Measurements from ENCODE around the gene SYT15.

DNA sequence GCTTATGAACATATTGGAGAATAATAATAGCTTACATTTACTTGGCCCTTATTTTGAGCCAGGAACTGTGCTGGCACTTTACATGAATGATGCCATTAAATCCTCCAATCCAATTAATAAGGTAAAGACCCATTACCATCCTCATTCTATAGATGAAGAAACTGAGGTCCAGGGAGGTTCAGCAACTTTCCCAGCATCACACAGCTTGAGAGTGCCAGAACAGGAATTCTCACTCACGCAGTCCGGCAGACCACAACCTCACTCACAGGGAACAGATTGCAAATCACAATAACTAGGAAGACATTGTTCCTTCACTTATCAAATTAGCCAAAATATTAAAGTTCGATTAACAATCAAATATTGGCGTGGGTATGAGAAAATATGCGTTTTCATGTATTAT, 40.8 kb upstream of the SYT15 start:
- TF ChIP-seq, protein P1, sequence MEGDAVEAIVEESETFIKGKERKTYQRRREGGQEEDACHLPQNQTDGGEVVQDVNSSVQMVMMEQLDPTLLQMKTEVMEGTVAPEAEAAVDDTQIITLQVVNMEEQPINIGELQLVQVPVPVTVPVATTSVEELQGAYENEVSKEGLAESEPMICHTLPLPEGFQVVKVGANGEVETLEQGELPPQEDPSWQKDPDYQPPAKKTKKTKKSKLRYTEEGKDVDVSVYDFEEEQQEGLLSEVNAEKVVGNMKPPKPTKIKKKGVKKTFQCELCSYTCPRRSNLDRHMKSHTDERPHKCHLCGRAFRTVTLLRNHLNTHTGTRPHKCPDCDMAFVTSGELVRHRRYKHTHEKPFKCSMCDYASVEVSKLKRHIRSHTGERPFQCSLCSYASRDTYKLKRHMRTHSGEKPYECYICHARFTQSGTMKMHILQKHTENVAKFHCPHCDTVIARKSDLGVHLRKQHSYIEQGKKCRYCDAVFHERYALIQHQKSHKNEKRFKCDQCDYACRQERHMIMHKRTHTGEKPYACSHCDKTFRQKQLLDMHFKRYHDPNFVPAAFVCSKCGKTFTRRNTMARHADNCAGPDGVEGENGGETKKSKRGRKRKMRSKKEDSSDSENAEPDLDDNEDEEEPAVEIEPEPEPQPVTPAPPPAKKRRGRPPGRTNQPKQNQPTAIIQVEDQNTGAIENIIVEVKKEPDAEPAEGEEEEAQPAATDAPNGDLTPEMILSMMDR (IDR thresholded peaks at IDR 0.05) = no peak
- TF ChIP-seq POLR2A (IDR thresholded peaks at IDR 0.05) = no peak
